H1 (cell line): Measurements from ENCODE around the gene SLC39A11. TPM values are rescaled to one million over a fixed set of nuclear protein-coding genes. Genes with fewer than 3 reads are reported as not detected.

Experiments
- CBX5 ChIP-seq: fragments of 300-800, 300-1000 bp; sonication (generic); IDR thresholded peaks from 2 replicates; pipeline ENCODE4 v1.7.1; 2016; ENCODE audit warnings: antibody characterized with exemption, low read length, low read depth
- NRF1 ChIP-seq: IDR thresholded peaks from 2 replicates; pipeline ENCODE4 v1.6.1; 2011; ENCODE audit warnings: mild to moderate bottlenecking, low read depth, low read length, improper control_type of control experiment
- polyA plus RNA-seq, 7 experiments: library from polyadenylated mRNA; depleted of rRNA in 3 of 7; stranded (reverse) in 5 of 7; unstranded in 2 of 7; fragments of >200 nt in 5 of 7; fragments of 200-250 nt in 2 of 7; gene quantifications; 1 replicate in 5 of 7; 2 replicates in 1 of 7; 4 replicates in 1 of 7; pipeline versions ENCODE4 v1.2.1 to v1.2.3, GENCODE V29; 2011 to 2013; ENCODE audit warnings: missing spikeins in 2 of 7, mixed read lengths in 2 of 7
- total RNA-seq: library from RNA; stranded (reverse); fragmentation: NEBNext Ultra II Directional; extraction: Animal tissue kit (Norgen Biotek cat#: 25700); gene quantifications from 2 replicates; pipeline ENCODE4 v1.2.1, GENCODE V29; 2021
- TF ChIP-seq, protein P1 (sequence below): IDR thresholded peaks from 2 replicates; pipeline ENCODE4 v1.6.1; 2011; ENCODE audit warnings: low read length, improper control_type of control experiment
- TF ChIP-seq, protein P2 (sequence below): IDR thresholded peaks from 2 replicates; pipeline ENCODE4 v1.6.1; 2012; ENCODE audit warnings: low read length, inconsistent platforms

The SLC39A11 gene
- total and polyA plus RNA-seq, 2 of the 8 experiments (the other 6 are each of a cell fraction or from before 2014, with no cell fraction given): 12.2 to 19.6 TPM

DNA sequence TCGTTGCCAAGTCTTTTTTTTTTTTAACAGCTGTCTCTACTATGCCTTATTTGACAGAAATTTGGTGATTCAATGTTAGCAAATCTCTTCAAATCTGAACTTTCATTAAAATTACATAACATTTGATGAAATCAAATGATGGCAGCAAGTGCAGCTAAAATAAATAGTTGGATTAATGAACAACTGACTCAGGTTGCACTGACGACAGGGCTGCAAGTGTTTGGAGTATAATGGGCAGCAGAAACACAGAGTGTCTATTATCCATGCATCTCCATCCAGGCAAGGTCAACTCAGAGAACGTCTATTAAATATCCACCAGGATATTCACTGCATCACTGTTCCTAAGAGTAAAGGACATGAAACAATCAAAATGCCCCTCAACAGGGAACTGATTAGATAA is 109.8 kb downstream of the SLC39A11 start (continued):
- TF ChIP-seq, protein P1, sequence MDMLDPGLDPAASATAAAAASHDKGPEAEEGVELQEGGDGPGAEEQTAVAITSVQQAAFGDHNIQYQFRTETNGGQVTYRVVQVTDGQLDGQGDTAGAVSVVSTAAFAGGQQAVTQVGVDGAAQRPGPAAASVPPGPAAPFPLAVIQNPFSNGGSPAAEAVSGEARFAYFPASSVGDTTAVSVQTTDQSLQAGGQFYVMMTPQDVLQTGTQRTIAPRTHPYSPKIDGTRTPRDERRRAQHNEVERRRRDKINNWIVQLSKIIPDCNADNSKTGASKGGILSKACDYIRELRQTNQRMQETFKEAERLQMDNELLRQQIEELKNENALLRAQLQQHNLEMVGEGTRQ: no peak
- TF ChIP-seq, protein P2, sequence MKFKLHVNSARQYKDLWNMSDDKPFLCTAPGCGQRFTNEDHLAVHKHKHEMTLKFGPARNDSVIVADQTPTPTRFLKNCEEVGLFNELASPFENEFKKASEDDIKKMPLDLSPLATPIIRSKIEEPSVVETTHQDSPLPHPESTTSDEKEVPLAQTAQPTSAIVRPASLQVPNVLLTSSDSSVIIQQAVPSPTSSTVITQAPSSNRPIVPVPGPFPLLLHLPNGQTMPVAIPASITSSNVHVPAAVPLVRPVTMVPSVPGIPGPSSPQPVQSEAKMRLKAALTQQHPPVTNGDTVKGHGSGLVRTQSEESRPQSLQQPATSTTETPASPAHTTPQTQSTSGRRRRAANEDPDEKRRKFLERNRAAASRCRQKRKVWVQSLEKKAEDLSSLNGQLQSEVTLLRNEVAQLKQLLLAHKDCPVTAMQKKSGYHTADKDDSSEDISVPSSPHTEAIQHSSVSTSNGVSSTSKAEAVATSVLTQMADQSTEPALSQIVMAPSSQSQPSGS: no peak
- no peak for TF ChIP-seq NRF1
- no peak for TF ChIP-seq CBX5
